ENCODE results near the gene ALDH8A1.

ALDH8A1 gene

GRCh38 chr6:134937426-134937825 is 12.5 kb downstream of the ALDH8A1 start:
- TF ChIP-seq CTCF (conservative IDR thresholded peaks at IDR 0.05) = no peak
- H3K27ac ChIP-seq = no peak overlapping the region

GRCh38 chr6:134936931-134937330 is 13.0 kb downstream of the ALDH8A1 start:
- no peak overlapping the region for H3K27ac ChIP-seq
- no peak for TF ChIP-seq CTCF (conservative IDR thresholded peaks at IDR 0.05)

GRCh38 chr6:134936476-134936875 is 13.4 kb downstream of the ALDH8A1 start:
- no peak for TF ChIP-seq CTCF (conservative IDR thresholded peaks at IDR 0.05)
- H3K27ac ChIP-seq = no peak overlapping the region

- H3K27ac ChIP-seq = no peak overlapping the region
- no peak for TF ChIP-seq CTCF (conservative IDR thresholded peaks at IDR 0.05)
Measured at GRCh38 chr6:134934793-134935485, 15.0 kb downstream of the ALDH8A1 start.

- no peak for TF ChIP-seq CTCF (conservative IDR thresholded peaks at IDR 0.05)
- H3K27ac ChIP-seq = no peak overlapping the region
Measured at GRCh38 chr6:134932535-134933470, 17.1 kb downstream of the ALDH8A1 start.

- no peak overlapping the region for H3K27ac ChIP-seq
- TF ChIP-seq CTCF (conservative IDR thresholded peaks at IDR 0.05) = no peak
Measured at GRCh38 chr6:134932098-134932497, 17.8 kb downstream of the ALDH8A1 start.

GRCh38 chr6:134930463-134930862 is 19.4 kb downstream of the ALDH8A1 start:
- no peak overlapping the region for H3K27ac ChIP-seq
- no peak for TF ChIP-seq CTCF (conservative IDR thresholded peaks at IDR 0.05)
